SH-SY5Y (cell line): ENCODE measurements around the gene MGST3.

Source experiments
- GATA2 ChIP-seq: IDR thresholded peaks from 2 replicates; pipeline ENCODE4 v1.6.1; 2011; ENCODE audit warnings: mild to moderate bottlenecking, low read depth, low read length
- GATA3 ChIP-seq: IDR thresholded peaks from 2 replicates; pipeline ENCODE4 v1.6.1; 2011; ENCODE audit warnings: low read depth, mild to moderate bottlenecking, low read length, moderate library complexity

- no peak for TF ChIP-seq GATA3
- no peak for TF ChIP-seq GATA2
Measured at GRCh38 chr1:165632152-165632469, 1.1 kb downstream of the MGST3 start.
